DLD1 (cell line): ENCODE measurements around the gene TBC1D9.

Source experiments
- in situ Hi-C: cut with HindIII; loops from 2 replicates; pipeline ENCODE4 v1.10.0; 2017; ENCODE audit warnings: low sequenced_read_pairs

The TBC1D9 gene

GRCh38 chr4:140659943-140660700, 96.1 kb downstream of the TBC1D9 start:
- in situ Hi-C loops = no loop called here

DNA sequence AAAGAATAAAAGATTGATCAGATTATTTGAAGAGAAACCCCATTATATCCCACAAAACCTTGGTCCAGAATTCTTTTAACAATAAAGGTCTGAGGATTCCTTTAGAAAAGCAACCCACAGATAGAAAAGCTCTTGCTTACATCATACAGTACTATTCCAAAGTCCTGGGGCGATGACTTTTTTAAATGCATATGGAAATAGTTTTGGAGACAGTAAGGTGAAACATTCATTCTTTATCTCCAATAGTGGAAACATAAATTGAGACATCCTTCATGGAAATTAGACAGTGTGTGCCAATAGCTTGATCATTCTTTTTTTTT, 101.7 kb downstream of the TBC1D9 start:
- in situ Hi-C loops = no loop called here

GRCh38 chr4:140653718-140654494, 102.3 kb downstream of the TBC1D9 start:
- in situ Hi-C loops = no loop called here

GRCh38 chr4:140652601-140653000, 103.6 kb downstream of the TBC1D9 start:
- in situ Hi-C loops = no loop called here

DNA sequence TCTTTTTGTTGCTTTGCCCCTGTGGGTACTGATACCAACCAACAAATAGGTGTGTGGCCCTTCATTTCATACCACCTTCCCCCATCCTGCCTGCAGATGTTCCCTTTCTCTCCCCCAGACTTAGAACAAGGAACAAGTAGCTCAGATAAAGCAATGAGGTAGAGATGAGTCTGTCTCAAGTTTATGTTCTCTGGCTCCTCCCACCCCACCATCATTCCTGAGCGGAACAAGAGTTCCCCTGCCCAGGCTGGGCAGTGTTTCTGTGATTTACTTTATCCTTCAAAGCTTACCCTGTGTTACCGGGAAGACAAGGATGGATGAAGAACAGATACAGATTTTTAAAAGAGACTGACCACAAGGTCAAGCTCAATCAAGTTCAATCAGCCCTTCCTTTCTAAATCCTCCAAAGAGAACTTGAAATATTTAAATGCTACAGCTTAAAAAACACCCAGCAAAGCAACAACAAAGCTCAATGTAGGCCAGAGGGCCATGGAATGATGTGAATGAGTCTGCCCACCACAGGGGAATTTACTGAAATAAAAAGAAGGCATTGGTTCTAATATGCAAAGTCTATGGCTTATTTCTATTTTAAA, 107.4 kb downstream of the TBC1D9 start:
- in situ Hi-C loops = loop anchor here (25.0 kb wide), 1 partner anchor 287 kb away; the partner anchor contains the start of gene SCOC

GRCh38 chr4:140645614-140646412, 110.4 kb downstream of the TBC1D9 start:
- in situ Hi-C loops = loop anchor here (25.0 kb wide), 1 partner anchor 284 kb away; the partner anchor contains the start of gene SCOC

DNA sequence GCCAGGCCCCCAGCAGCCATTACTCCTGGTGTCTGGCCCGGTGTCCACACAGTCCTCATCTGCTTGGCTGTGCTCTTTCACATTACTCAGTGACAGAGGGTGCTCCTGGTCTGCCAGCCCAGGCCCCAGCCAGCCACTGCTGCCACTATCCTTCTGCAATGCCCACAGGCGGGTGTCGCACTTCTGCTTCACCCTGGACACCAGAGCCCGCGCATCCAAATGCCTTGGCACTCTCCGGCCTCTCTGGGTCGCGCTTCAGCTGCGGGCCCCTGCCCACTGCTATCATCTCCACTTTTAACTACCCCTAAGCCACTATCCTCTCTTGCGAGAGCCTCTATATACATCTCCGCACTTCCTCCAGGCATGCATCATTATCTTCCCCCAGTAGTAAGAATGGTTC, 111.0 kb downstream of the TBC1D9 start:
- in situ Hi-C loops = loop anchor here (25.0 kb wide), 1 partner anchor 283 kb away; the partner anchor contains the start of gene SCOC

DNA sequence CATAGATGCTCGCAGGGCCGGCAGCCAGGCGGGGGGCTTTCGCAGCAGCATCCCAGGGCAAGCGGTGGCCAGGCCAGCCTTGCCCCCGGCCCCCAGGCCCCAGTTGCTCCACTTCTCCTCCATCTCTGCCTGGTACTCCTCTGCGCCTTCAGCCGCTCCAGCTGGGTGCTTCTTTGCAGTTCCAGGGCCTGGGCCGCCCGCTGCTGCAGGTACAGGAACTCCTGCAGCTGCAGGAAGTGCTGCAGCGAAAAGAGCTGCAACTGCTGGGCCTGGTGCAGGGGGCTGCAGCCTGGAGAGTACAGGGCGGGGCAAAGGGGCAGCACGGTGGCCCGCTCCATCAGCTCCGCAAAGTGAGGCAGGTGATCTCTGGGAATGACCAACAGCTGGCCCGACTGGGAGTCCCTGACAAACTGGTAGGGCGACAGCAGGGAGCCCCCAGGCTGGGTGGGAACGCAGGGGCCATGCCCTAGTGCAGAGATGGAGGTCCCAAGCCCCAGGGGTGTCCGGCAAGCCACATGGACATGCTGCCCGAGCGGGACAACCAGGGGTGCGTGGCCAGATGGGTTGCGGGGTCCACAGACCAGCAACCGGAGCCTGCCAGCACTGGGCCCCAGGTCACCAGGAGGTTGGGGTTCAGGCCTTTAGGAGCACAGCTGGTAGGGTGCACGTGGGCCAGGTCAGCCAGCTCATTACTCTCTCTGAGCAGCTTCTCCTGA, 111.6 kb downstream of the TBC1D9 start:
- in situ Hi-C loops = loop anchor here (25.0 kb wide), 1 partner anchor 282 kb away; the partner anchor contains the start of gene SCOC

DNA sequence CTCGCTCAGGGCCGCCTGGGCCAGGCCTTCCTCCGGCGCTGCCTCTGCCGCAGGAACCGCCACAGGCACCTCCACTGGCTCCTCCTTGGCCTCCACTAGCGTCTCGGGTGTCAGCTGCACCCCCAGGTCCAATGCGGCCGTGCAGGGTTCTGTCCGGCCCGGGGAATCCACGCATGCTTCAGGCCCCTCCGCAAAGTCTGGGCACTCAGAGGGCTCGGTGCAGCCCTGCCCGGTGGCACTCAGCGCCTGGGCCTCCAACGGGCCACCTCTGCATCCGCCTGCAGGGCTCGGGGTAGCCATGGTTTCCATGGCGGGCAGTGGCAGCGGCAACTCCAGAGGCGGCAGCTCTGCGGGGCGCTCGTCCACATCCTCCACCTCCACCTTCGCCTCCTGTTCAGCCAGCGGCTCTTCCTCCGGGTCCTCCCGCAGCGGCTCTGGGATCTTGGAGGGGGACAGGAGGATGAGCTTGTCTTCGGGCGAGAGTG, 112.6 kb downstream of the TBC1D9 start:
- in situ Hi-C loops = loop anchor here (25.0 kb wide), 1 partner anchor 281 kb away; the partner anchor contains the start of gene SCOC

DNA sequence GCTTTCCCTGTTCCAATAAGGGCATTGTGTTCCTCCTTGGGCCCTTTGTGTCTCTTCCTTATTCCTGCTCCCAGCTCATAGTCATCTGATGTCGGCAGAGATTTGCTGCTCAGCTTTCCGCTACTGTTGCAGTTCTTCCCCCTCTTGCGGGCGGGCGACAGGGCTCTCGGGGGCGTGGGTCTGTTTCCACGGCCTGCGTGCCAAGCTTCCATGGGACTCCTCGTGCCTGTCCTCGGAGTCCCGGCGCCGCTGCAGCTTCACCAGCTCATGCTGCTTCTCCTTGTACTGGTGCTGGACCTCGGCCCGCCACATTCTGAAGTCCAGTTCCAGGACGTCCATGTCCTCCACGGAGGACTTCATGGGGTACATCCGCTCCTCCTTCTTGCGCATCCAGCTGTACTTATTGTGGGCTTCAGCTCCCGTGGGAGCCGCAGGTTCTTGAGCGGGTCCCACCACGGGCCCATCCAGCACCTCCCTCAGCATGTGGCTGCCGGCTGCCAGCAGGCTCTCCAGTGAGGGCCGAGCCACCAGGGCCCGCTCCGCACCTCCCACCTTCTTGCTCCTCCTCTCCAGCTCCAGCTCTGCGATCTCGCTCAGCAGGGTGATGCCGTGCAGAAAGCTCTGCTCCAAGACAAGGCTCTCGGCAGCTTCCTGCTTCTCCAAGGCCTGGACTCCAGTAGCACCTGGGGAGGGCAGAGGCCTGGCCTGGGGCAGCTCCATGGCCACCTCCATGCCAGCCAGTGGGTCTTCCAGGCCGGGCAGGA, 113.3 kb downstream of the TBC1D9 start:
- in situ Hi-C loops = loop anchor here (25.0 kb wide), 1 partner anchor 281 kb away; the partner anchor contains the start of gene SCOC

DNA sequence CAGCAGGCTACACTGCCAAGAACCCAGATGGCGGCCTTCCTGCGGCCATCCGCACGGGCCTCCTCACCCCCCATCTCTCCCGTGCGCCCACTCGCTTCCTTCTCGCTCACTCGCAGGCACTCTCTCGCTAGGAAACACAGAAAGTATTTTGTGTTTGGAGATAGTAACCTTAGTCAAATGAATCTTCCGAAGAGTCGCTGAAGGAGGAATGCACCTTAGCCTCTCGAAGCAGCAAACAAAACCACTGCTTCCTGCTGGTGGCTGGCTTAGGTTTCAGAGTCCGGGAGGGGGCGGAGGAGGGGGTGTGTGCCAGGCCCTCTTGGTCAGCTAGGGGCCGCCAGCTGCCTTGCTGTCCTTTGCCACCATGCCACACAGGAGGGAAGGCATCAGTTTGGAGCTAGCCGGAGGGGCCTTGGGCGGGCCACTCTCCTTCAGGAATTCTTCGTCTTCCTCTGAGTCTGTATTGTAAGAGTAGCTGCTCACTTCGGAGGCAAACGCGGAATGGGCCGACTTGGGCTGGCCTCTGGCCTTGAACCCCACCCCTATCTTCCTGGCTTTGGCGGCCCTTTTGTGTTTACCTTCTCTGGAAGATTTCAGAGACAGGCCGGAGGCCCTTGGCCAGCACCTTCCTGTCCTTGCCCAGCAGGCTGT, 114.3 kb downstream of the TBC1D9 start:
- in situ Hi-C loops = loop anchor here (25.0 kb wide), 1 partner anchor 280 kb away; the partner anchor contains the start of gene SCOC

- in situ Hi-C loops = loop anchor here (25.0 kb wide), 1 partner anchor 279 kb away; the partner anchor contains the start of gene SCOC
These were observed 115.1 kb downstream of the TBC1D9 start for GRCh38 chr4:140641105-140641555.

DNA sequence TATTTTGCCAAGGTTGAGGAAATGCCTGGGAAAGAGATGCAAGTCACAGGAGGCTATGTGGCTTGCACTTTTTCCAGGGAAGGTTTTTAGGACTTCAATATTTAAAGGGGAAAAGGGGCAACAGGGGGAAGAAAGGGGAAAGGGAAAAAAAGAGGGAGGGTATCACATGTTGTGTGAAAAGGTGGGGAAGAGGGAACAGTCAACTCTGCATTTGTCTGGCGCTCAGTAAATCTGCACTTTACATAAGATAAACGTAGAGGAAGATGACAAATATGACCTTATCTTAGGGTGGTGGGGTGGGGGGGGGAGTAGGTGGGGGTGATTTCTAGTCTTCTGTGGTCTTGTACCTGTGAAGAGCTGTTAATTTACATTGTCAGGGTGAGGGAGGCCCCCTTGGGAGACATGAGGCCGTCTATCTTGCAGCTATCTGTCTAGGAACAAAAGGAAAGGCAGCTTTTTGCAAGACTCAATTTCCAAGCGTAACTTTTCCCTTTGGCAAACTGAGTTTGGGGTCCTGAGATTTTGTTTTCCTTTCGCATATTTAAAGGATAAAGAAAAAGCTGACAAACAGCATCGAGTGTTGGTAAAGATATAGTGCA, 115.9 kb downstream of the TBC1D9 start:
- in situ Hi-C loops = loop anchor here (25.0 kb wide), 1 partner anchor 278 kb away; the partner anchor contains the start of gene SCOC

DNA sequence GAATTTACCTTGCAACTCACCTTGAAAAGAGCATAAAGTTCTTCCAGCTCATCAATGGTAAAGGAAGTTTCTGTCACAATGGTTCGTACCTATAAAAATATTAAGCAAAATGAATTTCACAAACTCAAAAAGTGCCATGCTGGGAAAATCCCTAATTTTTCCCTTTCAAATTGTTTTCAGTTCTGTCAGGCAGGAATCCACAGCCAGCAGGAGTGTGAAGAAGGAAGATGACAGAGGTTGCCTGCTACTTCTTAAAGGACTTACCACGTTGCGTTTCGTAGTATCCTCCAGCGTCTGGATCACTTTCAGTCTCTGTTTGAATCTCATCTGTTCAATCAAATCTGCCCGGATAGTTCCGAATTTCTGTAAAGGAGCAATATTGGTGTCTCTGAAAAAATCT, 117.1 kb downstream of the TBC1D9 start:
- in situ Hi-C loops = loop anchor here (25.0 kb wide), 1 partner anchor 277 kb away; the partner anchor contains the start of gene SCOC

DNA sequence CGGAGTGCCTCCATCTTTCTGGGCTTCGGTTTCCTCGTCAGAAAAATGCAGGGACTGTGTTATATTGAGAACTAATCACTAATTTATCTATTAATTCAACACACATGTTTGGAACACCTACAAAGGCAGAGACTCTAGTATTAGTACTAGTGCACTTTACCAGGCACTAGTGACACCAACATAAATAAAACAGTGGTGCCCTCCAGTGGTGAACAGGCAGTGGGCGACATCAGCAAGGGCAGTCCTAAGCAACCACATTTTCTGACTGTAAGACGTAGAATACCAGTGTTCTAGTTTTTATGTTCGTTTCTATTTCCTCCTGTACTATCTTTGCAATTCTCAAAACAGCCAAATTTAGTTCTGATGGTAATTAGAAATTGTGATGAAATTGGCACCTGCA, 118.3 kb downstream of the TBC1D9 start:
- in situ Hi-C loops = loop anchor here (25.0 kb wide), 1 partner anchor 276 kb away; the partner anchor contains the start of gene SCOC

DNA sequence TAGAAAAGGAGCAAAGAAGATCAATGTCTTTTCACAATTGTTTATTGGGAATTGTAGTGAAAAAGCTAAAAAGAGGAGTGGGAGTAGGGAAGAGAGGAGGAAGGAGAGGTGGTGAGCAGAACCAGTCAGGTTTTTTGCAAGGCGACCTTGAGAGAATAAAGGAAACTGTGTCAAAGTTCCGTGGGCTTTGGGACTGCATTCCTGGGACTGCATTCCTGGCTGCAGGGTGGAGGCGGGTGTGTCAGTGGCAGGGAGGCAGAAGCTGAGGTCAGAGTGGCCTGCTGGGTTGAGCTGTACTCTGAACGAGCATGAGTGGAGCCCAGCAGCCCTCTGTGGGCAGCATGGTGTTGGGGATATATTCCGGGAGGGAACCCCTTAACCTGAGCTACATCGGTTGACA, 120.6 kb downstream of the TBC1D9 start:
- in situ Hi-C loops = loop anchor here (25.0 kb wide), 1 partner anchor 273 kb away; the partner anchor contains the start of gene SCOC

DNA sequence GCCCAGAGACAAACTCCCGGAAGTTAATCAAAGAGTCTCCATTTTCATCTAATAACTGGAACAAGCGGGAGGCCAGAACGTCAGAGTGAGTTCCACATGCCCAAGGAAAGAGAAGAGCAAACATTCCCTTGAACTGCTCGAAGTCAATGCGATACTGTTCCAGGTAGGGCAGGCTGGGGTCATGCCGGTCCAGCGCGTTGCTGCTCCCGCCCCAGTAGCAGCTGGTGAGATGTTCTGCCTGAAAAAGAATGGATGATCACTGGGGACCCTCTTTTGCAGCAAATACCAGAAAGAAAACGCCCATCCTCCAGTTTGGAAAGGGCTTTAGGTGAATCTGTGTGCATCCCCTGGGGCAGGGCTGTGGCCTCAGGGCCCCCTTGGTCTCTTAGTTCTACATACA, 122.2 kb downstream of the TBC1D9 start:
- in situ Hi-C loops = loop anchor here (25.0 kb wide), 1 partner anchor 272 kb away; the partner anchor contains the start of gene SCOC
